Neural progenitor cell (in vitro differentiated cells): ENCODE results near the gene PTPN14.

Experiments
- CTCF ChIP-seq: fragments of 200-600 bp; sonication (generic); IDR thresholded peaks from 2 replicates; pipeline ENCODE4 v1.5.1; 2017; ENCODE audit warnings: antibody characterized with exemption, mild to moderate bottlenecking
- EZH2 ChIP-seq: fragments of 200-600 bp; sonication (generic); IDR thresholded peaks from 2 replicates; pipeline ENCODE4 v1.6.1; 2017; ENCODE audit warnings: antibody characterized with exemption, mild to moderate bottlenecking, moderate library complexity
- EZH2phosphoT487 ChIP-seq: fragments of 200-600 bp; sonication (generic); IDR thresholded peaks from 2 replicates; pipeline ENCODE4 v1.6.1; 2017; ENCODE audit warnings: antibody characterized with exemption

GRCh38 chr1:214475746-214476145 lies 75.7 kb downstream of the PTPN14 start:
- no peak for TF ChIP-seq EZH2
- no peak for TF ChIP-seq EZH2phosphoT487
- TF ChIP-seq CTCF, result no peak
